ENCODE data around the gene PPIL1. TPM values are rescaled to one million over a fixed set of nuclear protein-coding genes. Genes with fewer than 3 reads are reported as not detected.
A peak's percentile ranks its signal among the peaks of the same experiment; 100 is the strongest.

The PPIL1 gene
- total and polyA plus RNA-seq, 3 experiments from 2014 or later = 23.3 to 68.8 (median 66.6) TPM

- no peak for DNase-seq
- POLR2A ChIA-PET = no interaction called here
- Mint-ChIP-seq H3K36me3 (peaks cover 0 to 61% (median 12%) of the 10 kb centered on the region in 3 donors), H3K27me3 (no peaks in the 10 kb centered on the region), H3K27ac (peak overlapping the region; percentile 65 to 94 (median 75)), H3K4me3 (peak overlapping the region in 1 of 7 donors; percentile 57), H3K4me1 (peaks cover 25 to 43% (median 31%) of the 10 kb centered on the region in 3 donors), H3K9me3 (no peaks in the 10 kb centered on the region)
- Histone ChIP-seq H3K9me3 (ENCODE audit: low read length) (no peaks in the 10 kb centered on the region), H3K36me3 (ENCODE audit: insufficient read depth, low read length) (peaks cover 31% of the 10 kb centered on the region), H3K27ac (ENCODE audit: low read depth, low read length) (no peak overlapping the region), H3K4me1 (ENCODE audit: insufficient read depth, low read length) (peaks cover 22% of the 10 kb centered on the region), H3K4me3 (ENCODE audit: low read length) (no peak overlapping the region), H3K27me3 (ENCODE audit: insufficient read depth, low read length, poor library complexity, severe bottlenecking) (no peaks in the 10 kb centered on the region)
- CTCF ChIA-PET = interaction anchor here (0.9 to 1.4 kb wide), 3 partner anchors 13 to 63 kb away, joined by 3 to 4 read pairs (median 3); partner anchors contain the start of gene C6orf89
Measured at GRCh38 chr6:36914227-36914794, 39.7 kb upstream of the PPIL1 start.

- Histone ChIP-seq H3K4me3 (ENCODE audit: low read length) (no peak overlapping the region), H3K36me3 (ENCODE audit: insufficient read depth, low read length) (peaks cover 24% of the 10 kb centered on the region), H3K27me3 (ENCODE audit: insufficient read depth, low read length, poor library complexity, severe bottlenecking) (no peaks in the 10 kb centered on the region), H3K9me3 (ENCODE audit: low read length) (no peaks in the 10 kb centered on the region), H3K27ac (ENCODE audit: low read depth, low read length) (no peak overlapping the region), H3K4me1 (ENCODE audit: insufficient read depth, low read length) (peaks cover 22% of the 10 kb centered on the region)
- Mint-ChIP-seq H3K4me1 (peaks cover 25 to 47% (median 34%) of the 10 kb centered on the region in 3 donors), H3K36me3 (peaks cover 0 to 55% (median 12%) of the 10 kb centered on the region in 3 donors), H3K27me3 (no peaks in the 10 kb centered on the region), H3K9me3 (no peaks in the 10 kb centered on the region), H3K27ac (peak overlapping the region; percentile 79 to 98 (median 90)), H3K4me3 (peak overlapping the region; percentile 12 to 81 (median 78))
- CTCF ChIA-PET = interaction anchor here (1.4 to 2.0 kb wide), 2 partner anchors 14 to 105 kb away, joined by 4 to 12 read pairs; no protein-coding TSS in a partner anchor
- POLR2A ChIA-PET = no interaction called here
- no peak for DNase-seq
Measured at GRCh38 chr6:36913082-36913481, 38.5 kb upstream of the PPIL1 start.

GRCh38 chr6:36912586-36912985 is 38.0 kb upstream of the PPIL1 start:
- no peak overlapping the region for H3K27ac ChIP-seq (ENCODE audit: low read depth, low read length)
- Mint-ChIP-seq H3K9me3 (no peaks in the 10 kb centered on the region), H3K4me3 (peak overlapping the region; percentile 12 to 81 (median 78)), H3K4me1 (peaks cover 25 to 47% (median 39%) of the 10 kb centered on the region in 3 donors), H3K27ac (peak overlapping the region; percentile 79 to 98 (median 90)), H3K36me3 (peaks cover 0 to 55% (median 14%) of the 10 kb centered on the region in 3 donors), H3K27me3 (no peaks in the 10 kb centered on the region)
- POLR2A ChIA-PET = no interaction called here
- H3K27me3 ChIP-seq (ENCODE audit: insufficient read depth, low read length, poor library complexity, severe bottlenecking) = no peaks in the 10 kb centered on the region
- no peaks in the 10 kb centered on the region for H3K9me3 ChIP-seq (ENCODE audit: low read length)
- H3K4me1 ChIP-seq (ENCODE audit: insufficient read depth, low read length) = peaks cover 22% of the 10 kb centered on the region
- CTCF ChIA-PET = interaction anchor here (2.0 kb wide), 1 partner anchor 105 kb away, joined by 12 read pairs; no protein-coding TSS in a partner anchor
- peak overlapping the region; percentile 32 for H3K4me3 ChIP-seq (ENCODE audit: low read length)
- peaks cover 20% of the 10 kb centered on the region for H3K36me3 ChIP-seq (ENCODE audit: insufficient read depth, low read length)
- DNase-seq = peak; percentile 25 to 67 (median 56)

GRCh38 chr6:36912030-36912454 is 37.4 kb upstream of the PPIL1 start:
- Mint-ChIP-seq H3K27ac (peak overlapping the region; percentile 79 to 98 (median 90)), H3K9me3 (no peaks in the 10 kb centered on the region), H3K27me3 (no peaks in the 10 kb centered on the region), H3K36me3 (peaks cover 0 to 55% (median 14%) of the 10 kb centered on the region in 3 donors), H3K4me1 (peaks cover 25 to 49% (median 42%) of the 10 kb centered on the region in 3 donors), H3K4me3 (peak overlapping the region; percentile 12 to 81 (median 78))
- Histone ChIP-seq H3K4me3 (ENCODE audit: low read length) (peak overlapping the region; percentile 32), H3K9me3 (ENCODE audit: low read length) (no peaks in the 10 kb centered on the region), H3K36me3 (ENCODE audit: insufficient read depth, low read length) (peaks cover 14% of the 10 kb centered on the region), H3K4me1 (ENCODE audit: insufficient read depth, low read length) (peaks cover 22% of the 10 kb centered on the region), H3K27ac (ENCODE audit: low read depth, low read length) (no peak overlapping the region), H3K27me3 (ENCODE audit: insufficient read depth, low read length, poor library complexity, severe bottlenecking) (no peaks in the 10 kb centered on the region)
- POLR2A ChIA-PET = no interaction called here
- peak in 3 of 5 donors; percentile 17 to 23 (median 19) for DNase-seq
- CTCF ChIA-PET = interaction anchor here (2.0 kb wide), 1 partner anchor 106 kb away, joined by 12 read pairs; no protein-coding TSS in a partner anchor

- CTCF ChIA-PET = interaction anchor here (2.6 kb wide), 1 partner anchor 109 kb away, joined by 13 read pairs; no protein-coding TSS in a partner anchor
- Histone ChIP-seq H3K4me3 (ENCODE audit: low read length) (no peak overlapping the region), H3K27ac (ENCODE audit: low read depth, low read length) (no peak overlapping the region), H3K36me3 (ENCODE audit: insufficient read depth, low read length) (peaks cover 13% of the 10 kb centered on the region), H3K9me3 (ENCODE audit: low read length) (no peaks in the 10 kb centered on the region), H3K27me3 (ENCODE audit: insufficient read depth, low read length, poor library complexity, severe bottlenecking) (no peaks in the 10 kb centered on the region), H3K4me1 (ENCODE audit: insufficient read depth, low read length) (peaks cover 22% of the 10 kb centered on the region)
- H3K4me3 Mint-ChIP-seq = no peak overlapping the region
- peaks cover 25 to 47% (median 44%) of the 10 kb centered on the region in 3 donors for H3K4me1 Mint-ChIP-seq
- H3K27me3 Mint-ChIP-seq = no peaks in the 10 kb centered on the region
- H3K36me3 Mint-ChIP-seq = peaks cover 12 to 55% (median 13%) of the 10 kb centered on the region in 3 donors
- no peak for DNase-seq
- no peaks in the 10 kb centered on the region for H3K9me3 Mint-ChIP-seq
- POLR2A ChIA-PET = no interaction called here
- H3K27ac Mint-ChIP-seq = peak overlapping the region in 1 of 8 donors; percentile 44
Measured at GRCh38 chr6:36908747-36909146, 34.1 kb upstream of the PPIL1 start.

- H3K4me3 Mint-ChIP-seq = no peak overlapping the region
- DNase-seq = no peak
- peak overlapping the region in 4 of 8 donors; percentile 18 to 57 (median 42) for H3K27ac Mint-ChIP-seq
- peaks cover 13% of the 10 kb centered on the region for H3K4me1 ChIP-seq (ENCODE audit: insufficient read depth, low read length)
- H3K4me3 ChIP-seq (ENCODE audit: low read length) = no peak overlapping the region
- no peaks in the 10 kb centered on the region for H3K27me3 ChIP-seq (ENCODE audit: insufficient read depth, low read length, poor library complexity, severe bottlenecking)
- ChIA-PET CTCF (interaction anchor here (0.9 kb wide), 1 partner anchor 303 kb away, joined by 3 read pairs; no protein-coding TSS in a partner anchor), POLR2A (no interaction called here)
- no peaks in the 10 kb centered on the region for H3K27me3 Mint-ChIP-seq
- no peak overlapping the region for H3K27ac ChIP-seq (ENCODE audit: low read depth, low read length)
- peaks cover 12 to 62% (median 16%) of the 10 kb centered on the region in 3 donors for H3K36me3 Mint-ChIP-seq
- H3K36me3 ChIP-seq (ENCODE audit: insufficient read depth, low read length) = peaks cover 16% of the 10 kb centered on the region
- H3K9me3 ChIP-seq (ENCODE audit: low read length) = no peaks in the 10 kb centered on the region
- H3K4me1 Mint-ChIP-seq = peaks cover 19 to 37% (median 35%) of the 10 kb centered on the region in 3 donors
- H3K9me3 Mint-ChIP-seq = no peaks in the 10 kb centered on the region
Measured at GRCh38 chr6:36907781-36908180, 33.2 kb upstream of the PPIL1 start.

GRCh38 chr6:36906539-36907325 is 32.1 kb upstream of the PPIL1 start:
- H3K36me3 ChIP-seq (ENCODE audit: insufficient read depth, low read length) = peaks cover 25% of the 10 kb centered on the region
- H3K4me1 ChIP-seq (ENCODE audit: insufficient read depth, low read length) = peaks cover 3% of the 10 kb centered on the region
- CTCF ChIA-PET = no interaction called here
- no peak overlapping the region for H3K27ac ChIP-seq (ENCODE audit: low read depth, low read length)
- POLR2A ChIA-PET = no interaction called here
- Mint-ChIP-seq H3K4me3 (no peak overlapping the region), H3K4me1 (peaks cover 9 to 26% (median 24%) of the 10 kb centered on the region in 3 donors), H3K27ac (peak overlapping the region in 1 of 8 donors; percentile 56), H3K36me3 (peaks cover 12 to 72% (median 21%) of the 10 kb centered on the region in 3 donors), H3K27me3 (no peaks in the 10 kb centered on the region), H3K9me3 (no peaks in the 10 kb centered on the region)
- H3K9me3 ChIP-seq (ENCODE audit: low read length) = no peaks in the 10 kb centered on the region
- no peaks in the 10 kb centered on the region for H3K27me3 ChIP-seq (ENCODE audit: insufficient read depth, low read length, poor library complexity, severe bottlenecking)
- H3K4me3 ChIP-seq (ENCODE audit: low read length) = no peak overlapping the region
- no peak for DNase-seq
